Neural cell (in vitro differentiated cells): Measurements from ENCODE around the gene CDNF.

Source experiments
- EZH2 ChIP-seq: fragments of 200-600, 300-800 bp; shearing (Covaris generic), sonication (generic); IDR thresholded peaks from 2 replicates; pipeline ENCODE4 v1.6.1; 2014; ENCODE audit warnings: antibody characterized with exemption, low read length, borderline replicate concordance, mild to moderate bottlenecking; ENCODE audit not compliant: insufficient read depth, poor library complexity, severe bottlenecking
- TF ChIP-seq, protein P1 (sequence below): fragments of 450-650 bp; IDR thresholded peaks from 2 replicates; pipeline ENCODE4 v1.5.1; 2014; ENCODE audit warnings: antibody characterized with exemption, mild to moderate bottlenecking, moderate library complexity; ENCODE audit not compliant: poor library complexity, severe bottlenecking

DNA sequence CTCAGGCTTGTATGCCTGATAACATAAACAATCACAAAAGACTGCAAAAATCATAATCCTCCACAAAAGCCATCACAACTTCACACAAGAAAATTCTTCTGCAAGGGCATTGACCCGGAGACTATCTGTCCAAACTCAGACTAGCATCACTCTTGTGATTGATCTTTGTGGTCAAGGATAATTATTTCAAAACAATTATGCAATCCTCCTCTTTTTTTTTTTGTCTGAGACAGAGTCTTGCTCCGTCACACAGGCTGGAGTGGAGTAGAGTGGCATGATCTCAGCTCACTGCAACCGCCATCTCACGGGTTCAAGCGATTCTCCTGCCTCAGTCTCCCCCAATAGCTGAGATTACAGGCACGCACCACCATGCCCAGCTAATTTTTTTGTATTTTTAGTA is 22.2 kb downstream of the CDNF start:
- TF ChIP-seq, protein P1, sequence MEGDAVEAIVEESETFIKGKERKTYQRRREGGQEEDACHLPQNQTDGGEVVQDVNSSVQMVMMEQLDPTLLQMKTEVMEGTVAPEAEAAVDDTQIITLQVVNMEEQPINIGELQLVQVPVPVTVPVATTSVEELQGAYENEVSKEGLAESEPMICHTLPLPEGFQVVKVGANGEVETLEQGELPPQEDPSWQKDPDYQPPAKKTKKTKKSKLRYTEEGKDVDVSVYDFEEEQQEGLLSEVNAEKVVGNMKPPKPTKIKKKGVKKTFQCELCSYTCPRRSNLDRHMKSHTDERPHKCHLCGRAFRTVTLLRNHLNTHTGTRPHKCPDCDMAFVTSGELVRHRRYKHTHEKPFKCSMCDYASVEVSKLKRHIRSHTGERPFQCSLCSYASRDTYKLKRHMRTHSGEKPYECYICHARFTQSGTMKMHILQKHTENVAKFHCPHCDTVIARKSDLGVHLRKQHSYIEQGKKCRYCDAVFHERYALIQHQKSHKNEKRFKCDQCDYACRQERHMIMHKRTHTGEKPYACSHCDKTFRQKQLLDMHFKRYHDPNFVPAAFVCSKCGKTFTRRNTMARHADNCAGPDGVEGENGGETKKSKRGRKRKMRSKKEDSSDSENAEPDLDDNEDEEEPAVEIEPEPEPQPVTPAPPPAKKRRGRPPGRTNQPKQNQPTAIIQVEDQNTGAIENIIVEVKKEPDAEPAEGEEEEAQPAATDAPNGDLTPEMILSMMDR: no peak
- no peak for TF ChIP-seq EZH2
